ENCODE results near the gene PANX3. TPM values are rescaled to one million over a fixed set of nuclear protein-coding genes. Genes with fewer than 3 reads are reported as not detected.

The PANX3 gene
- total and polyA plus RNA-seq, 4 donors = 0.11 TPM; not detected in 3

- H3K4me1 ChIP-seq (ENCODE audit: control insufficient read depth, insufficient read depth, low read length) = peaks cover 6% of the 10 kb centered on the region
- H3K27me3 ChIP-seq (ENCODE audit: control insufficient read depth, insufficient read depth, low read length) = no peaks in the 10 kb centered on the region
- H3K9me3 ChIP-seq (ENCODE audit: control insufficient read depth, insufficient read depth, low read length) = no peaks in the 10 kb centered on the region
- WGBS (ENCODE audit: insufficient coverage) = no CpG with 5 or more reads among the region's 3 CpGs
- H3K27ac ChIP-seq (ENCODE audit: low read depth, low read length) = no peak overlapping the region
- no peak for DNase-seq (ENCODE audit: low read depth in 4 of 6, low spot score in 6 of 6)
- H3K36me3 ChIP-seq (ENCODE audit: control insufficient read depth, insufficient read depth, low read length) = no peaks in the 10 kb centered on the region
- no peak overlapping the region for H3K4me3 ChIP-seq (ENCODE audit: low read depth, low read length)
Measured at GRCh38 chr11:124646148-124646547, 34.9 kb downstream of the PANX3 start.

GRCh38 chr11:124648610-124649009, 37.4 kb downstream of the PANX3 start:
- no peaks in the 10 kb centered on the region for H3K27me3 ChIP-seq (ENCODE audit: control insufficient read depth, insufficient read depth, low read length)
- WGBS (ENCODE audit: insufficient coverage) = 90% methylated on average over 4 of the region's 6 CpGs
- no peak for DNase-seq (ENCODE audit: low read depth in 4 of 6, low spot score in 6 of 6)
- H3K4me3 ChIP-seq (ENCODE audit: low read depth, low read length) = no peak overlapping the region
- H3K36me3 ChIP-seq (ENCODE audit: control insufficient read depth, insufficient read depth, low read length) = no peaks in the 10 kb centered on the region
- peaks cover 6% of the 10 kb centered on the region for H3K4me1 ChIP-seq (ENCODE audit: control insufficient read depth, insufficient read depth, low read length)
- no peaks in the 10 kb centered on the region for H3K9me3 ChIP-seq (ENCODE audit: control insufficient read depth, insufficient read depth, low read length)
- no peak overlapping the region for H3K27ac ChIP-seq (ENCODE audit: low read depth, low read length)

GRCh38 chr11:124656774-124657630, 45.8 kb downstream of the PANX3 start:
- Histone ChIP-seq H3K4me3 (ENCODE audit: low read depth, low read length) (no peak overlapping the region), H3K36me3 (ENCODE audit: control insufficient read depth, insufficient read depth, low read length) (no peaks in the 10 kb centered on the region), H3K27ac (ENCODE audit: low read depth, low read length) (no peak overlapping the region), H3K27me3 (ENCODE audit: control insufficient read depth, insufficient read depth, low read length) (no peaks in the 10 kb centered on the region), H3K4me1 (ENCODE audit: control insufficient read depth, insufficient read depth, low read length) (peaks cover 6% of the 10 kb centered on the region), H3K9me3 (ENCODE audit: control insufficient read depth, insufficient read depth, low read length) (no peaks in the 10 kb centered on the region)
- 17% methylated on average over 13 of the region's 16 CpGs for WGBS (ENCODE audit: insufficient coverage)
- peak; percentile 38 to 94 (median 58) for DNase-seq (ENCODE audit: low read depth in 4 of 6, low spot score in 6 of 6)

- no peak overlapping the region for H3K4me3 ChIP-seq (ENCODE audit: low read depth, low read length)
- no peaks in the 10 kb centered on the region for H3K36me3 ChIP-seq (ENCODE audit: control insufficient read depth, insufficient read depth, low read length)
- no peak overlapping the region for H3K27ac ChIP-seq (ENCODE audit: low read depth, low read length)
- H3K9me3 ChIP-seq (ENCODE audit: control insufficient read depth, insufficient read depth, low read length) = no peaks in the 10 kb centered on the region
- no peaks in the 10 kb centered on the region for H3K27me3 ChIP-seq (ENCODE audit: control insufficient read depth, insufficient read depth, low read length)
- H3K4me1 ChIP-seq (ENCODE audit: control insufficient read depth, insufficient read depth, low read length) = peaks cover 6% of the 10 kb centered on the region
- no peak for DNase-seq (ENCODE audit: low read depth in 4 of 6, low spot score in 6 of 6)
- no CpG with 5 or more reads among the region's 5 CpGs for WGBS (ENCODE audit: insufficient coverage)
Measured at GRCh38 chr11:124657904-124658303, 46.7 kb downstream of the PANX3 start.

- no peaks in the 10 kb centered on the region for H3K36me3 ChIP-seq (ENCODE audit: control insufficient read depth, insufficient read depth, low read length)
- H3K4me3 ChIP-seq (ENCODE audit: low read depth, low read length) = no peak overlapping the region
- no peaks in the 10 kb centered on the region for H3K9me3 ChIP-seq (ENCODE audit: control insufficient read depth, insufficient read depth, low read length)
- WGBS (ENCODE audit: insufficient coverage) = no CpG with 5 or more reads among the region's 3 CpGs
- H3K27me3 ChIP-seq (ENCODE audit: control insufficient read depth, insufficient read depth, low read length) = no peaks in the 10 kb centered on the region
- no peak overlapping the region for H3K27ac ChIP-seq (ENCODE audit: low read depth, low read length)
- DNase-seq (ENCODE audit: low read depth in 4 of 6, low spot score in 6 of 6) = peak in 1 of 6 donors; percentile 72
- H3K4me1 ChIP-seq (ENCODE audit: control insufficient read depth, insufficient read depth, low read length) = peaks cover 6% of the 10 kb centered on the region
Measured at GRCh38 chr11:124658501-124658900, 47.3 kb downstream of the PANX3 start.

- no peaks in the 10 kb centered on the region for H3K9me3 ChIP-seq (ENCODE audit: control insufficient read depth, insufficient read depth, low read length)
- no peak overlapping the region for H3K4me3 ChIP-seq (ENCODE audit: low read depth, low read length)
- H3K36me3 ChIP-seq (ENCODE audit: control insufficient read depth, insufficient read depth, low read length) = no peaks in the 10 kb centered on the region
- no peak overlapping the region for H3K27ac ChIP-seq (ENCODE audit: low read depth, low read length)
- no CpG with 5 or more reads among the region's 1 CpG for WGBS (ENCODE audit: insufficient coverage)
- peak in 2 of 6 donors; percentile 39 to 74 for DNase-seq (ENCODE audit: low read depth in 4 of 6, low spot score in 6 of 6)
- H3K4me1 ChIP-seq (ENCODE audit: control insufficient read depth, insufficient read depth, low read length) = peaks cover 6% of the 10 kb centered on the region
- H3K27me3 ChIP-seq (ENCODE audit: control insufficient read depth, insufficient read depth, low read length) = no peaks in the 10 kb centered on the region
Measured at GRCh38 chr11:124658986-124659385, 47.8 kb downstream of the PANX3 start.

GRCh38 chr11:124661553-124661952, 50.3 kb downstream of the PANX3 start:
- H3K4me1 ChIP-seq (ENCODE audit: control insufficient read depth, insufficient read depth, low read length) = peaks cover 5% of the 10 kb centered on the region
- H3K9me3 ChIP-seq (ENCODE audit: control insufficient read depth, insufficient read depth, low read length) = no peaks in the 10 kb centered on the region
- H3K27me3 ChIP-seq (ENCODE audit: control insufficient read depth, insufficient read depth, low read length) = no peaks in the 10 kb centered on the region
- H3K36me3 ChIP-seq (ENCODE audit: control insufficient read depth, insufficient read depth, low read length) = no peaks in the 10 kb centered on the region
- H3K27ac ChIP-seq (ENCODE audit: low read depth, low read length) = no peak overlapping the region
- H3K4me3 ChIP-seq (ENCODE audit: low read depth, low read length) = no peak overlapping the region
- DNase-seq (ENCODE audit: low read depth in 4 of 6, low spot score in 6 of 6) = no peak

GRCh38 chr11:124662106-124662505, 50.9 kb downstream of the PANX3 start:
- WGBS (ENCODE audit: insufficient coverage) = 60% methylated on average over 1 of the region's 4 CpGs
- H3K27me3 ChIP-seq (ENCODE audit: control insufficient read depth, insufficient read depth, low read length) = no peaks in the 10 kb centered on the region
- no peaks in the 10 kb centered on the region for H3K9me3 ChIP-seq (ENCODE audit: control insufficient read depth, insufficient read depth, low read length)
- no peaks in the 10 kb centered on the region for H3K4me1 ChIP-seq (ENCODE audit: control insufficient read depth, insufficient read depth, low read length)
- peak in 1 of 6 donors; percentile 69 for DNase-seq (ENCODE audit: low read depth in 4 of 6, low spot score in 6 of 6)
- H3K4me3 ChIP-seq (ENCODE audit: low read depth, low read length) = no peak overlapping the region
- no peaks in the 10 kb centered on the region for H3K36me3 ChIP-seq (ENCODE audit: control insufficient read depth, insufficient read depth, low read length)
- no peak overlapping the region for H3K27ac ChIP-seq (ENCODE audit: low read depth, low read length)

- no peaks in the 10 kb centered on the region for H3K36me3 ChIP-seq (ENCODE audit: control insufficient read depth, insufficient read depth, low read length)
- H3K4me3 ChIP-seq (ENCODE audit: low read depth, low read length) = no peak overlapping the region
Measured at GRCh38 chr11:124663861-124664260, 52.6 kb downstream of the PANX3 start.

GRCh38 chr11:124667601-124668000, 56.4 kb downstream of the PANX3 start:
- H3K9me3 ChIP-seq (ENCODE audit: control insufficient read depth, insufficient read depth, low read length) = no peaks in the 10 kb centered on the region
- no peaks in the 10 kb centered on the region for H3K4me1 ChIP-seq (ENCODE audit: control insufficient read depth, insufficient read depth, low read length)
- DNase-seq (ENCODE audit: low read depth in 4 of 6, low spot score in 6 of 6) = no peak
- 88% methylated on average over 3 of the region's 3 CpGs for WGBS (ENCODE audit: insufficient coverage)
- no peaks in the 10 kb centered on the region for H3K36me3 ChIP-seq (ENCODE audit: control insufficient read depth, insufficient read depth, low read length)
- H3K27me3 ChIP-seq (ENCODE audit: control insufficient read depth, insufficient read depth, low read length) = no peaks in the 10 kb centered on the region
- H3K27ac ChIP-seq (ENCODE audit: low read depth, low read length) = no peak overlapping the region
- no peak overlapping the region for H3K4me3 ChIP-seq (ENCODE audit: low read depth, low read length)

More at GRCh38 chr11:124663861-124664260, 52.6 kb downstream of the PANX3 start:
- H3K9me3 ChIP-seq (ENCODE audit: control insufficient read depth, insufficient read depth, low read length) = no peaks in the 10 kb centered on the region
- no peak overlapping the region for H3K27ac ChIP-seq (ENCODE audit: low read depth, low read length)
- DNase-seq (ENCODE audit: low read depth in 4 of 6, low spot score in 6 of 6) = peak in 1 of 6 donors; percentile 71
- no CpG with 5 or more reads among the region's 2 CpGs for WGBS (ENCODE audit: insufficient coverage)
- H3K4me1 ChIP-seq (ENCODE audit: control insufficient read depth, insufficient read depth, low read length) = no peaks in the 10 kb centered on the region
- no peaks in the 10 kb centered on the region for H3K27me3 ChIP-seq (ENCODE audit: control insufficient read depth, insufficient read depth, low read length)

Measured in spinal cord (tissue), 10 donors.